Mesendoderm (in vitro differentiated cells): ENCODE data around the gene DDX1.

Experiments used
- DNase-seq: peaks from one replicate; pipeline ENCODE4 v3.0.0; 2013
- H2AK5ac ChIP-seq: 2 replicates; pipeline ENCODE4 v1.6.1; 2013; ENCODE audit warnings: low read length, inconsistent platforms
- H2BK120ac ChIP-seq: 2 replicates; pipeline ENCODE4 v1.6.1; 2013; ENCODE audit warnings: low read depth, mild to moderate bottlenecking, low read length, moderate library complexity, mixed read lengths
- H2BK15ac ChIP-seq: replicated peaks from 2 replicates; pipeline ENCODE4 v1.6.1; 2013; ENCODE audit warnings: low read depth, mild to moderate bottlenecking, moderate library complexity
- H2BK5ac ChIP-seq: 2 replicates; pipeline ENCODE4 v1.6.1; 2013; ENCODE audit warnings: low read length, inconsistent platforms
- H3K18ac ChIP-seq: 2 replicates; pipeline ENCODE4 v1.6.1; 2013; ENCODE audit warnings: mild to moderate bottlenecking, low read length, mixed read lengths
- H3K23ac ChIP-seq: one replicate; pipeline ENCODE4 v1.6.1; 2013; ENCODE audit warnings: low read length
- H3K27ac ChIP-seq: 2 replicates; pipeline ENCODE4 v1.5.1; 2013; ENCODE audit warnings: low read depth, mild to moderate bottlenecking, inconsistent platforms, low read length, moderate library complexity
- H3K27me3 ChIP-seq: 2 replicates; pipeline ENCODE4 v1.6.1; 2013; ENCODE audit warnings: low read length, control low read depth, mild to moderate bottlenecking, inconsistent platforms; ENCODE audit not compliant: insufficient read depth, poor library complexity
- H3K36me3 ChIP-seq: 2 replicates; pipeline ENCODE4 v1.6.1; 2013; ENCODE audit warnings: low read length, inconsistent platforms; ENCODE audit not compliant: control insufficient read depth, insufficient read depth
- H3K4ac ChIP-seq: one replicate; pipeline ENCODE4 v1.6.1; 2013; ENCODE audit warnings: low read depth, mild to moderate bottlenecking, low read length, moderate library complexity
- H3K4me1 ChIP-seq: 2 replicates; pipeline ENCODE4 v1.6.1; 2013; ENCODE audit warnings: low read depth, low read length, inconsistent platforms; ENCODE audit not compliant: control insufficient read depth
- H3K4me2 ChIP-seq: 2 replicates; pipeline ENCODE4 v1.6.1; 2013; ENCODE audit warnings: low read length
- H3K4me3 ChIP-seq: 2 replicates; pipeline ENCODE4 v1.5.1; 2013; ENCODE audit warnings: mild to moderate bottlenecking, low read length
- H3K56ac ChIP-seq: one replicate; pipeline ENCODE4 v1.6.1; 2013; ENCODE audit warnings: low read length
- H3K79me1 ChIP-seq: 2 replicates; pipeline ENCODE4 v1.6.1; 2013; ENCODE audit warnings: low read length, inconsistent platforms
- H3K79me2 ChIP-seq: 2 replicates; pipeline ENCODE4 v1.6.1; 2013; ENCODE audit warnings: mild to moderate bottlenecking, low read length; ENCODE audit not compliant: control insufficient read depth, insufficient read depth
- H3K9ac ChIP-seq: 2 replicates; pipeline ENCODE4 v1.6.1; 2013; ENCODE audit warnings: low read length, inconsistent platforms
- H4K5ac ChIP-seq: one replicate; pipeline ENCODE4 v1.6.1; 2013; ENCODE audit warnings: low read length
- H4K8ac ChIP-seq: one replicate; pipeline ENCODE4 v1.6.1; 2013; ENCODE audit warnings: low read depth, mild to moderate bottlenecking, control low read depth, low read length, moderate library complexity
- WGBS: extraction: QIAGEN DNeasy Blood & Tissue Kit; methylation state at CpG from one replicate; pipeline ENCODE4 v1.1.7; 2013; ENCODE audit warnings: low lambda C conversion rate, missing lambda C conversion rate; ENCODE audit not compliant: insufficient coverage; ENCODE audit errors: extremely low coverage; 5-methylcytosine and 5-hydroxymethylcytosine counted together

DDX1 gene

DNA sequence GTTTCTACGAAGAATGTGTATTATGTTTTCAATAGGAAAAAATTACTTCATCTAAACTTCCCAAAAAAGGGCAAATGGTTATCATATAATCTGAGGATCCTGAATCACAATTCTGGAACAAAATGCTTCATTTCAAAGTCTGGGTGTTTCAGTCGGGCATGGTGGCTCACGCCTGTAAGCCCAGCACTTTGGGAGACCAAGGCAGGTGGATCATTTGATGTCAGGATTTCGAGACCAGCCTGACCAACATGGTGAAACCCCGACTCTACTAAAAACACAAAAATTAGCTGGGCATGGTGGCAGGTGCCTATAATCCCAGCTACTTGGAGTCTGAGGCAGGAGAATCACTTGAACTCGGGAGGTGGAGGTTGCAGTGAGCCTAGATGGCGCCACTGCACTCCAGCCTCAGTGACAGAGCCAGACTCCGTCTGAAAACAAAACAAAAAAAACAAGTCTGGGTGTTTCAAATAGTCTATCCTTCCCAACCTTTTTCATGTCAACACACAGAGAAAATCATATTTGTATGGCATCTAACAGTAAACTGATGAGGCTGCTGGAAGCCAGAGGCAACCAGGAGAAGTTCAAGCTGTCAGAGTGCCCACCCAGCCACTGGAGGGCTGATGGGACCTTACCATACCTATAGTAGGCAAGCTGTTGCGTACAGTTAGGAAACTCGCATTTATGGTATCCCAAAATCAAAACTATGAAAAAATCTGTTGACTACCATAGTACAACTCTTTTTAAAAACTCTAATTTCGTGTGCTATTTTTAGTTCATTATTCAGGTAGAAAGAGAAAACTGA lies 45.2 kb upstream of the DDX1 start:
- Histone ChIP-seq H3K23ac (no peak overlapping the region), H2AK5ac (no peak overlapping the region), H3K4me2 (no peak overlapping the region), H3K4ac (no peak overlapping the region), H3K56ac (no peak overlapping the region), H2BK15ac (no peak overlapping the region), H4K8ac (no peak overlapping the region), H3K36me3 (no peaks in the 10 kb centered on the region), H3K18ac (no peak overlapping the region), H3K79me2 (no peaks in the 10 kb centered on the region), H2BK5ac (no peak overlapping the region), H2BK120ac (no peak overlapping the region), H3K27ac (no peak overlapping the region), H3K9ac (no peak overlapping the region), H3K4me3 (no peak overlapping the region), H3K79me1 (no peaks in the 10 kb centered on the region), H3K27me3 (no peaks in the 10 kb centered on the region), H3K4me1 (no peaks in the 10 kb centered on the region), H4K5ac (no peak overlapping the region)
- DNase-seq: peak; percentile 8
- no CpG with 5 or more reads among the region's 11 CpGs for WGBS

DNA sequence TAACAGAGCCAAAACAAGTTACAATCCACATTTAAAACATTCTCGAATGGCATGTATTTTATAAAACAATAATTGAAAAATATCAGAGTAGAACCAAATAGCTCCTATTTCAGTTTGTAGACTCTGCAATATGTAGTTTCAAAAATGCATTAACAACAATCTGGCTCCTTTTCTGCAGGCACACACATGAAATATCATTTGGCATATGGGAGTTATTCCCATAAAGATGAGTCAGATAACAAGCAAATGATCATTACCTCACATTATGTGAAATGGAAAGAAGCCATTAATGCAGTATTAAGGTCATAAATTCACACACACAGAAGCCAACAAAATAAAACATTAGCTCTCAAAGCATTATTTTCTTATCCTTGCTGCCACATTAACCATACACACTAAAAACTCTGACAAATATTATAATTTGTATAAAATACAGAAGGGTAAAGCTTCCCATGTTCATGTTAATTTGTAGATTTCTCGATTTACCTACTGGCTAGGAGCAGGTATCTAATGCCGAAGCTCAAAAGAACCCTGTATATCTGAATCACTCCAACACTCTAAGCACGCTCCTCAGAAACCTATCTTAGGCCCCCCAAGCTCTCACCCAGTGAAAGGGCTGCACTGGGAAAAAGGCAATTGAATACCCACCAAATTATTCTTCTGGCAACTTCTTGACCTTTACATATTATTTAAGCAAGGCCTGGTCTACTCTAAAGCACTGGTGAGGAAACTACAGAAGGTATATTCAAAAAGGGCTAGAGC lies 44.4 kb upstream of the DDX1 start:
- H3K56ac ChIP-seq: no peak overlapping the region
- WGBS: no CpG with 5 or more reads among the region's 4 CpGs
- H3K9ac ChIP-seq: no peak overlapping the region
- H4K8ac ChIP-seq: no peak overlapping the region
- H3K23ac ChIP-seq: no peak overlapping the region
- H2BK120ac ChIP-seq: no peak overlapping the region
- H3K4ac ChIP-seq: no peak overlapping the region
- H3K18ac ChIP-seq: no peak overlapping the region
- no peak overlapping the region for H3K27ac ChIP-seq
- H2BK15ac ChIP-seq: no peak overlapping the region
- H3K36me3 ChIP-seq: no peaks in the 10 kb centered on the region
- no peak for DNase-seq
- no peak overlapping the region for H3K4me2 ChIP-seq
- H3K4me3 ChIP-seq: no peak overlapping the region
- no peak overlapping the region for H4K5ac ChIP-seq
- H3K79me2 ChIP-seq: no peaks in the 10 kb centered on the region
- no peak overlapping the region for H2BK5ac ChIP-seq
- no peaks in the 10 kb centered on the region for H3K27me3 ChIP-seq
- H3K79me1 ChIP-seq: no peaks in the 10 kb centered on the region
- no peaks in the 10 kb centered on the region for H3K4me1 ChIP-seq
- H2AK5ac ChIP-seq: no peak overlapping the region

DNA sequence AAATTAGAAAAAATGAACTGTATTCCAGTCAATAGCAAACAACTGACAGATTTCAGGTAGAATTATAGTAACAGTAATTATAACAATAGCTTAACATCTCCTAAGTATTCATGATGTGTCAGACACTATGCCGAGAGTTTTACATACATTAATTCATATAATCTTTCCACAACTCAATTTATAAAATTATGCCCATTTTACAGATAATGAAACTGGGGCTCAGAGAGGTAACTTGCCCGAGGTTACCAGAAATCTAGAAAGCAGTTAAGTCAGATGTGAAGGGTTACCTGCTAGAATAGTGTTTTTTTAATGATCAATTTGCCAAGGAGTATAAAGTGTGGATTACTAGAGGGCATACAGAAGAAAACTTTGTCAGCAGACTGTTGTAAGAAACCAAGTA lies 42.7 kb upstream of the DDX1 start:
- Histone ChIP-seq H2AK5ac (no peak overlapping the region), H3K9ac (no peak overlapping the region), H2BK5ac (no peak overlapping the region), H3K79me2 (no peaks in the 10 kb centered on the region), H2BK120ac (no peak overlapping the region), H2BK15ac (no peak overlapping the region), H3K4me3 (no peak overlapping the region), H4K8ac (no peak overlapping the region), H3K56ac (no peak overlapping the region), H3K18ac (no peak overlapping the region), H4K5ac (no peak overlapping the region), H3K4me1 (no peaks in the 10 kb centered on the region), H3K79me1 (no peaks in the 10 kb centered on the region), H3K27me3 (no peaks in the 10 kb centered on the region), H3K4me2 (no peak overlapping the region), H3K4ac (no peak overlapping the region), H3K36me3 (no peaks in the 10 kb centered on the region), H3K23ac (no peak overlapping the region), H3K27ac (no peak overlapping the region)
- DNase-seq: no peak
- no CpG with 5 or more reads among the region's 2 CpGs for WGBS

DNA sequence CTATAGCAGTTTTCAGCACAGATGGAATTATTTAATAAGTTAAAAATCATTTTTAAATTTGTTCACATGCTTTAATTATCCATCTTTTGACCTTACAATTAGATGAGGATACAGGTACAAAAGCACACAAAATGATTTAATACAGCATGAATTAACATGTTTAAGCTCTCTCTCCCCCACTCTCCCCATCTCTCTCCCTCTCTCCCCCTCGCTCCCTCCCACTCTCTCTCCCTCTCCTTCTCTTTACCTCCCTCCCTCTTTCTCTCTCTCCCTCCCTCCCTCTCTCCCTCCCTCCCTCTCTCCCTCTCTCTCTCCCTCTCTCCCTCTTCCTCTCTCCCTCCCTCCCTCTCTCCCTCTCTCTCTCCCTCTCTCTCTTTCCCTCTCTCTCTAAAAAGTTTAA lies 38.1 kb upstream of the DDX1 start:
- 100% methylated on average over 1 of the region's 1 CpG for WGBS
- Histone ChIP-seq H3K4me1 (no peaks in the 10 kb centered on the region), H3K18ac (no peak overlapping the region), H3K4me3 (no peak overlapping the region), H3K56ac (no peak overlapping the region), H4K8ac (no peak overlapping the region), H4K5ac (no peak overlapping the region), H2BK5ac (no peak overlapping the region), H3K23ac (no peak overlapping the region), H3K4ac (no peak overlapping the region), H3K4me2 (no peak overlapping the region), H3K27ac (no peak overlapping the region), H3K79me2 (no peaks in the 10 kb centered on the region), H2BK15ac (no peak overlapping the region), H2AK5ac (no peak overlapping the region), H3K36me3 (no peaks in the 10 kb centered on the region), H3K9ac (no peak overlapping the region), H2BK120ac (no peak overlapping the region), H3K79me1 (peaks cover 3% of the 10 kb centered on the region), H3K27me3 (no peaks in the 10 kb centered on the region)
- no peak for DNase-seq

DNA sequence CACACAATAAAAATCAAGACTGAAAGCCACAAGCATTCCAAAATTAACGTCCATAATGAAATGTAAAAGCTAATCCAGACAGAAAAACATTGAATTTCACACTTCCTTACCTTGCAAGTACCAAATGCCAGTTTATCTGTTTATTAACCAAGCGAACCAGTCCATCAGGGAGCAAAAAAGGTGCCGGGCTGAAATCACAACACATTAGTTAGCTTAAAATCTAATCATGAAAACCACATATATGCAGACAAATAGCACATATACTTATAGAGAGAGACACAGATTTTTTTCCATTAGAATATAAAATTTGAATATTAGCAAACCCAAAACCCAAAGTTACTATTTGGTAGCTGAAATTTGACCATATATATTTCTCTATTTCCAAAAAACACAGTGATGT lies 37.7 kb upstream of the DDX1 start:
- no peaks in the 10 kb centered on the region for H3K36me3 ChIP-seq
- H2AK5ac ChIP-seq: no peak overlapping the region
- no peaks in the 10 kb centered on the region for H3K79me2 ChIP-seq
- no CpG with 5 or more reads among the region's 3 CpGs for WGBS
- no peak overlapping the region for H2BK5ac ChIP-seq
- H3K27ac ChIP-seq: no peak overlapping the region
- H3K4me1 ChIP-seq: no peaks in the 10 kb centered on the region
- no peak for DNase-seq
- no peak overlapping the region for H3K18ac ChIP-seq
- no peak overlapping the region for H3K4ac ChIP-seq
- no peak overlapping the region for H2BK15ac ChIP-seq
- H4K5ac ChIP-seq: no peak overlapping the region
- H3K9ac ChIP-seq: no peak overlapping the region
- H3K4me3 ChIP-seq: no peak overlapping the region
- no peak overlapping the region for H3K56ac ChIP-seq
- H3K27me3 ChIP-seq: no peaks in the 10 kb centered on the region
- no peak overlapping the region for H3K4me2 ChIP-seq
- H3K79me1 ChIP-seq: peaks cover 3% of the 10 kb centered on the region
- no peak overlapping the region for H4K8ac ChIP-seq
- H3K23ac ChIP-seq: no peak overlapping the region
- no peak overlapping the region for H2BK120ac ChIP-seq
